Measurements from ENCODE around the gene TRHDE.
"Not testable (repeated sequence)": the region's sequence is repeated elsewhere in the genome, so short reads cannot be mapped to it uniquely, and the experiment has no call there.

TRHDE gene

DNA sequence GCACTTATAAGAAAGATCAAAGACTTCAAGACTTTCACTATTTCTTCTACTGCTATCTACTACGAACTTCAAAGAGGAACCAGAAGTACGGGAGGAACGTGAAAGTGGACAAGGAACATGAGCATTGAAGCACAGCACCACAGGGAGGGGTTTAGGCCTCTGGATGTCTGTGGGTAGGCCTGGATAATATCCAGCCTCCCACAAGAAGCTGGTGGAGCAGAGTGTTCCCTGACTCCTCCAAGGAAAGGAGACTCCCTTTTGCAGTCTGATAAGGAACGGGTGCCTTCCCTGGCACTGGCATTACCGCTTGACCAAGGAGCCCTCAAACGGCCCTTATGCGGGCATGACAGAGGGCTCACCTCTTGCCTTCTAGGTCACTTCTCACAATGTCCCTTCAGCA lies 388.0 kb downstream of the TRHDE start:
- not testable (repeated sequence) for DNase-seq

DNA sequence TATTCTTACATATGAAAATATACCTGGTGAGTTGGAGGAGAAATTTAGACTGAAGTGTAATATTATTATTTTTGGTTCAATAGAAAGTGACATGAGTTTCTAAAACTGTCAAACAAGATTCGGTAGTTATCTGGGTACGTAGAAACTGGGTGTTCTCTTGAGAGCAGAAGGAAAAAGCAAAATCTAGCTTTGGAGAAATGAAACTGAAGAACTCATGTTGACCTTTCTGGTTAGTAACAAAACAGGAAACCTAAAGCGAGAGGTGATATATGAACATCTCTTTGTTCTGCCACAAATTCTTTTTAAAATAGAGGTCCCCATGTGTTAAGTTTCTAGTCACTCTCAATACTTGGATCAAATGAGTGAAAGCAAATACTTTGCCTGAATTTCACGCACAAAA lies 401.7 kb downstream of the TRHDE start:
- no peak for DNase-seq

DNA sequence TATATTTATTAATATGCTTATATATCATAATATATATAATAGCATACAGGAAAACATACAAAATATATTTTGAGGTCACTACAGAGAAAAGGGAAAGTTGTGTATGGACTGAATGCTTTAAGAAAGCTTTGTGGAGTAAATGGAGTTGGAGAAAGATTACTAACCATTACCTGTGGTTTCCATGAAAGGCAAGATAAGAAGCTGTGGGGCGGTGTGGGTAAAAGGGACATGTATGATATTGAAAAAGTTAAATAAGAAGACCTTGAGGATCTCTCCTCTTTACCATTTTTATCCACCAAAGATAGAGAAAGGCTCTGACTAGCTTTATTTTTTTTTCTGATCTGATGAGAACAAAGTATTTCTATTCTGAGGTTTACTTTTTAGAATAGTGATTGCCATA lies 404.4 kb downstream of the TRHDE start:
- DNase-seq: no peak

DNA sequence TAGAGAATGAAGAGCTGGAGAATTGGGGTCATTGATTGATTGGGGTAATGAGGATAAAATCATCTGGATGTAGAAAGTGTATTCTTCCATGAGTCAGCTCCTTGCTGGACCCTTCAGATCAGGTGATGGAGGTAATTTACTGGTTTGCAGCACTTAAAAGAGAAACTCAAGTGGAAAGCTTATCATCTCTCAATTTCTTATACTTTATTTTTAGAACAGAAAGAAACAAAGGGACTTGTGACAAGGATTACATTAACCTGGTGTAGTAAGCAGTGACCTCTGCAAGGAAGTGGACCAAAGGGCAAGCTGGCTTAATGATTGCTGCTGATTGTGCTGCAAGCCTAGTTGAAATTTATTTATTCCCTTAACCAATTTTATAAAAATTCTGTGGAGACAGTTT lies 405.0 kb downstream of the TRHDE start:
- DNase-seq: no peak

DNA sequence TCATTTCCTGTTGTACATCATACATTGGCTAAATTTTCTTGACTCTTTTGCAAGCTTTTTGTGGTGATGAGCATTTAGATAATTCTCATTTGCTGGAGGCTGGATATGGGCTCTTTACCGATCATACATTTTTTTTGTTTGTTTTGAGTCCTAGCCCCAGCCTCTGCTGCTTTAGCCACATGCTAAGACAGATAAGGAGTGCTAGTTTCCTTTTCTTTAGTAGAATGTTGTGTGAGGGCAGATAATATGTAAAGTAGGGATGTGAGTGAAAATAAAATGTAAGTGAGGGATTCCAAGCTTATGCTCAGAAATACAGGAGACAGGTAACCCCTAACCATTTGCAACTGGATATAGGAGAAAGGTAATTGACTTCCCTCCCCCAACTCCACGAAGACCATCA lies 405.7 kb downstream of the TRHDE start:
- no peak for DNase-seq

DNA sequence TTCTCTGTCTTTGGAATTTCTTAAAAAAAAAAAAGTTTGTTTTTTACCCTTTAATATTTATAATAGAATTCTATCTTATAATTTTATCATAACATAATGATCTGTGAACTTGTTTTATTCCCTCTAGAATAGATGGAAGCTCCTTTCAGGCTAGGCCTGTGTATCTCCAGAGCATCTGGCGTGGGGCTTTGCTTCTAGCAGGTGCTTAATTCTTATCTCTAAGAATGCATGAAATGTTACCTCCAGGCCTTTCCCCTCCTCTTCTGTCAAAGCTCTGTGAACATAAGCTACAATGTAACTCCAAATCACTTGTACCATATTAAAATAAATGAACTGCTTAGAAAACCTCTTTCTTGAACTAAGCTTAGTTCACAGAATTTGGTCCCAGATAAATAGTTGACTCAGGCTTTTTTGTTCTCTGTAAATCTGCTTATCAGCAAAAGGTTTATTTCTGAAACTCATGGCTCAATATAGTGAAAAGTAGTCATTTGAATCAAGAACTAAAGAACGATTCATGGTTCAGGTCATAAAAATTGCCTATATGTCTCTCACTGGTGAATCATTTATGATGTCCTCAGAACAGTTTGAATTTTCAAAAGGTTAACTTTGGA lies 407.1 kb downstream of the TRHDE start:
- DNase-seq: no peak

DNA sequence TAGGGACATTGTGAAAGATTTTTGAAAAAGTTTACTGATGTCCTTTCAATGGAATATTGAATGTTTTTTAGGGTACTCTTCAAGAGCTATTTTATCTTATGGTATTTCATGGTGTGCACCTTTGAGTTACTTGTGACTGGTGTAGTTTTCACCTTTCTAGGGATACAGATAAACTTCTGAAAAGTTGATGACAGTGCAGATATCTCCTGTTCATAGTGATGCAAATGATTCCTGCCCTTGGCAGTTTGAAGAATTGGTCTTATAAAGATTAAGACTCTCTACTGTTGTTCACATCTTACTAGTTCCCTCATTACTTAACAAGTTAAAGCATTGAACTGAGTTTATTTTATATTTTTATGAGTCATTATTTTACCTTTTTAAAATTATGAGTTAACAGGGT lies 408.9 kb downstream of the TRHDE start:
- no peak for DNase-seq

DNA sequence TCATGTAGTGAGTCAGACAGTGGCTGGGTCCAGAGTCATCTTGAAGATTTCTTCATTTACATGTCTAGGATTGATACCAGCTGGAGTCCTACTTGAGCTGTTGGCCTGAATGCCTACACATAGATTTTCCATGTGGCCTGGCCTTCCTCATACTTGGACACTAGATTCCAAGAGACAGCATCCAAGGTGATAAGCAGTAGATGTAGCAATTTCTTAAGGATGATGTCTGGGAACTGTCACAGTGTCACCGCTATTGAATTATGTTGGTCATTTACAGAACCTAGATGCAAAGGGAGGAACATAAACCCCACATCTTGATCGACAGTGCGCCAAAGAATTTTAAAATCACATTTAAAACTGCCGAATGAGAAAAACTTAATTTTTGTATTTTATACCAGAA lies 412.3 kb downstream of the TRHDE start:
- DNase-seq: no peak

DNA sequence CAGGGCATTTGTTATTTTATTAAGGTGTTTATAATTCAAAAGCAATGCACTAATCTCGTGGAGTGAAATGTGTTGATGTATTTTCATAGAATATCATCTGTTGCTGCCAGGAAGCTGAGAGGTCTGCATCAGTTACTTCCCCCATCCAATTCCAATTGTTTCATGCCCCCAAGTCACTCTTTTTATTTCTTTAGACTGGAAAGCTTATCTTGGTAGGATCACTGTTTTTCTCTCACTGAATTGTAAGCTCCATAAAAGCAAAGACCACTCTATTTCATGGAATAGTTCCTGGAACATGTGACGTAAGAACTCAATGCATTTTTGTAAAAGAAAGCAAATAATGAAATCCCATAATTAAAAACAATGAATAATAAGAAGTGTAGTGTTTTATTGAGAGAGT lies 420.2 kb downstream of the TRHDE start:
- DNase-seq: no peak

DNA sequence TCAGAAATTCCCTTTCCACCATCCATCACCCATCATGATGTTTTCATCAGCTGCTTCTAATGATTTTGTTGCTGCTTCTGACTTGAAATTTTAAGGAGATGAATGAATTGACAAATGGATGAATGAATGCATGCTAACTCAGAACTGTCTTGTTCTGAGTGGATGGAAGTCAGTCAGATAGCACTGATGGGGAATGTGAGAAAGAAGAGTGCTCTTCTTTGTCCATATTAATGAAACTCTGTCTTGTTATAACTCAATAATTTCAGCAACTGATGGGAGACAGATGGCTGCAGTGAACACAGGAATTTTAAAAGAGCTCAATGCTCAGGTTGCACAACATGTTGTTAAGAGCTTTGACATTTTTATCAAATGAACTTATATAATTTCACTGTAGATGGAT lies 422.0 kb downstream of the TRHDE start:
- no peak for DNase-seq

DNA sequence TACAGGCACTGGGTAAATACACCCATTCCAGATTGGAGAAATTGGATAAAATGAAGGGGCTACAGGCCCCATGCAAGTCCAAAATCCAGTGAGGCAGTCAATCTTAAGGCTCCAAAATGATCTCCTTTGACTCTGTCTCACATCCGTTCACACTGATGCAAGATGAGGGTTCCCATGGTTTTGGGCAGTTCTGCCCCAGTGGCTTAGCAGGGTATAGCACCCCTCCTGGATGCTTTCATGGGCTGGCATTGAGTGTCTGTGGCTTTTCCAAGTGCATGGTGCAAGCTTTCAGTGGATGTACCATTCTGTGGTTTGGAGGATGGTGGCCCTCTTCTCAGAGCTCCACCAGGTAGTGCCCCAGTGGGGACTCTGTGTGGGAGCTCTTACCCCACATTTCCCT lies 427.2 kb downstream of the TRHDE start:
- no peak for DNase-seq

DNA sequence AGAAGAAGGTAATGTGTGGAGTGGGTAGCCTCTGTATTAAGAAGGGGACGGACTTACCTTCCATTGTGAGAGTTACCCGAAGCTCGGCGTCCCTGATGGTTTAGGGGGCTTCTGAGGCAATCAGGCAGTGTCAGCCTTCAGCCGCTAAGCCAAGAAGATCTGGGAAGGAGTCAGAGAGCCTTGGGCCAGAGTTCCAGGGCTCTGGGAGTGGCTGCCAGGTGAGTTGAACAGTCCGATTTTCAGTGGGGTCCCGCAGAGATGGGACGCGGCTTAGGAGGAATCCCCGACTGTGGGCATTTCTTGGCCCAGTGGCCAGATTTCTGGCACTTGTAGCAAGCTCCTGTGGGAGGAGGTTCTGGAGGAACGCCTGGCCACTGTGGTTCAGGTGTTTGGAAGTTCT lies 439.9 kb downstream of the TRHDE start:
- not testable (repeated sequence) for DNase-seq

DNA sequence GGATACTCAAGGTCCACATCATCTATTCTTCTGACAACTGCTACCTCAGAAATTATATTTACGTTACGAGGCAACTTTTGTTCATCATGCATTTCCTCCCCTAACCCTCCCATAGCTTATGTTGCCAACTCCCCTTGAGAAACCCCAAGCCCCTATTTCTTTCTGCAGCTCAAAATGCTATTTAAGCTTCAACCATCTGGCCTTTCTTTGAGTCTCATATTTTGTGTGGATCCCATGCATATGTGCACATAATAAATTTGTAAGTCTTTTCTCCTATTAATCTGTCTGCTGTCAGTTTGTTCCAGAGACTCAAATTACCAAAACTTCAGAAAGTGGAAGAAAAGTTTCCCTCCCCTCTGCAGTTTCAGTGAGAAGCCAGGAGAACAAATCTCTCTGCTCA lies 444.1 kb downstream of the TRHDE start:
- DNase-seq: no peak

DNA sequence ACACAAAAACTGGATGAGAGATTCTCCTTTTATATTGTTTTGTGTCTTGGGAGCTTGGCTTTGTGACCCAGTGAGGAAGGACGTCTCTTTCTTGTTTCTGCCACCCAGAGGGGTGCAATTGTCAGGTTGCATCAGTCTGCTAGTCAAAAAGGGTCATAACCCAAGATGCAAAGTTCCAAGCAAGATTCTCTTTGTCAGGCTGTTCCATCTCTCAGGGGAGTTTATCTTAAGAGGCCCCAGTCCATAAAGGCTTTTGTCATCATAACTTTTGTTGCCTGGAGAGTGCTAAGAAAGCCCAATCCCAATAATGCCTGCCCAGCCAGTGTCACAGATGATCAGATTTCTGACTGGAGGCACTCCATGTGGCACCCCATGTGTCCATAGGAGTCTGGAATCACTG lies 444.9 kb downstream of the TRHDE start:
- DNase-seq: no peak
